ENCODE data around the gene CERS6. TPM values are rescaled to one million over a fixed set of nuclear protein-coding genes. Genes with fewer than 3 reads are reported as not detected.
A peak's percentile ranks its signal among the peaks of the same experiment; 100 is the strongest.

CERS6 gene
- total and polyA plus RNA-seq, 11 donors = 22.1 to 78.0 (median 62.2) TPM

GRCh38 chr2:168521053-168521741 is 65.1 kb downstream of the CERS6 start:
- DNase-seq = peak in 1 of 5 donors; percentile 46
- Histone ChIP-seq H3K4me3 (peak overlapping the region in 3 of 12 donors; percentile 7 to 15 (median 10)), H3K27ac (peak overlapping the region; percentile 21 to 80 (median 64)), H3K4me1 (peaks cover 0 to 71% (median 49%) of the 10 kb centered on the region in 12 donors), H3K9me3 (no peaks in the 10 kb centered on the region), H3K27me3 (no peaks in the 10 kb centered on the region), H3K36me3 (no peaks in the 10 kb centered on the region)
- intact Hi-C loops (cut with DNase I) = loop anchor here in 5 of 10 donors (5.0 to 10.0 kb wide), 4 partner anchors 56 to 176 kb away; partner anchors contain the start of gene CERS6 (in 1 of the 5)
- 34 to 46% (median 38%) methylated on average over 6 of the region's 6 CpGs for WGBS, 4 donors
- peak in 3 of 4 donors; percentile 19 to 63 (median 53) for ATAC-seq
- TF ChIP-seq CTCF (IDR thresholded peaks at IDR 0.05) (no peak), POLR2A (IDR thresholded peaks at IDR 0.05) (no peak)

GRCh38 chr2:168522446-168522845 is 66.4 kb downstream of the CERS6 start:
- Histone ChIP-seq H3K27ac (peak overlapping the region in 9 of 12 donors; percentile 22 to 80 (median 65)), H3K4me1 (peaks cover 0 to 82% (median 55%) of the 10 kb centered on the region in 12 donors), H3K4me3 (no peak overlapping the region), H3K9me3 (no peaks in the 10 kb centered on the region), H3K27me3 (no peaks in the 10 kb centered on the region), H3K36me3 (no peaks in the 10 kb centered on the region)
- DNase-seq = no peak
- intact Hi-C loops (cut with DNase I) = loop anchor here in 5 of 10 donors (5.0 to 10.0 kb wide), 4 partner anchors 58 to 178 kb away; partner anchors contain the start of gene CERS6 (in 1 of the 5)
- no peak for ATAC-seq
- WGBS, 4 donors = 88 to 92% (median 91%) methylated on average over 2 of the region's 2 CpGs
- no peak for TF ChIP-seq POLR2A (IDR thresholded peaks at IDR 0.05)
- no peak for TF ChIP-seq CTCF (IDR thresholded peaks at IDR 0.05)

GRCh38 chr2:168524005-168524404 is 67.9 kb downstream of the CERS6 start:
- intact Hi-C loops (cut with DNase I) = loop anchor here in 5 of 10 donors (5.0 to 10.0 kb wide), 4 partner anchors 59 to 179 kb away; partner anchors contain the start of gene CERS6 (in 1 of the 5)
- H3K36me3 ChIP-seq = no peaks in the 10 kb centered on the region
- DNase-seq = no peak
- 66 to 76% (median 73%) methylated on average over 2 of the region's 2 CpGs for WGBS, 4 donors
- H3K4me1 ChIP-seq = peaks cover 0 to 80% (median 50%) of the 10 kb centered on the region in 12 donors
- ATAC-seq = no peak
- H3K27me3 ChIP-seq = no peaks in the 10 kb centered on the region
- H3K4me3 ChIP-seq = no peak overlapping the region
- H3K27ac ChIP-seq = peak overlapping the region in 6 of 12 donors; percentile 66 to 84 (median 78)
- TF ChIP-seq CTCF (IDR thresholded peaks at IDR 0.05) (no peak), POLR2A (IDR thresholded peaks at IDR 0.05) (no peak)
- no peaks in the 10 kb centered on the region for H3K9me3 ChIP-seq

GRCh38 chr2:168525020-168525419 is 68.9 kb downstream of the CERS6 start:
- H3K27ac ChIP-seq = peak overlapping the region in 10 of 12 donors; percentile 66 to 84 (median 82)
- H3K36me3 ChIP-seq = no peaks in the 10 kb centered on the region
- no peak for TF ChIP-seq POLR2A (IDR thresholded peaks at IDR 0.05)
- no peak for TF ChIP-seq CTCF (IDR thresholded peaks at IDR 0.05)
- no peaks in the 10 kb centered on the region for H3K9me3 ChIP-seq
- no peak overlapping the region for H3K4me3 ChIP-seq
- intact Hi-C loops (cut with DNase I) = loop anchor here in 5 of 10 donors (5.0 to 10.0 kb wide), 5 partner anchors 60 to 180 kb away; partner anchors contain the start of gene CERS6 (in 2 of the 5)
- WGBS, 4 donors = 86 to 94% (median 92%) methylated on average over 3 of the region's 3 CpGs
- H3K27me3 ChIP-seq = no peaks in the 10 kb centered on the region
- DNase-seq = no peak
- H3K4me1 ChIP-seq = peaks cover 0 to 86% (median 55%) of the 10 kb centered on the region in 12 donors
- no peak for ATAC-seq
